GM04504 (cell line): ENCODE results near the gene CARD11.

Experiments used
- DNase-seq: peaks from one replicate; pipeline ENCODE4 v3.0.0-alpha.2; 2012; ENCODE audit warnings: low read depth

The CARD11 gene

GRCh38 chr7:3043544-3044371 lies at the start of gene CARD11:
CARD11 (minus strand) TSS chr7:3043867; CDS start chr7:2958506, 85,361 bp downstream.
- DNase-seq = no peak

GRCh38 chr7:3092468-3092867 lies 48.8 kb upstream of the CARD11 start:
- no peak for DNase-seq

- no peak for DNase-seq
These were observed 48.0 kb upstream of the CARD11 start for GRCh38 chr7:3091631-3092030.

- DNase-seq = no peak
These were observed 45.8 kb upstream of the CARD11 start for GRCh38 chr7:3089493-3089892.

- no peak for DNase-seq
These were observed 43.6 kb upstream of the CARD11 start for GRCh38 chr7:3087243-3087755.

- DNase-seq = no peak
These were observed 39.7 kb upstream of the CARD11 start for GRCh38 chr7:3083350-3083749.

GRCh38 chr7:3082831-3083230 lies 39.2 kb upstream of the CARD11 start:
- no peak for DNase-seq

- no peak for DNase-seq
These were observed 38.7 kb upstream of the CARD11 start for GRCh38 chr7:3082386-3082785.

- DNase-seq = no peak
These were observed 36.4 kb upstream of the CARD11 start for GRCh38 chr7:3080106-3080505.

- DNase-seq = no peak
These were observed 34.8 kb upstream of the CARD11 start for GRCh38 chr7:3078514-3078913.

GRCh38 chr7:3076700-3077099 lies 33.0 kb upstream of the CARD11 start:
- no peak for DNase-seq

GRCh38 chr7:3076163-3076562 lies 32.5 kb upstream of the CARD11 start:
- no peak for DNase-seq

GRCh38 chr7:3075441-3075840 lies 31.8 kb upstream of the CARD11 start:
- no peak for DNase-seq

- DNase-seq = no peak
These were observed 30.8 kb upstream of the CARD11 start for GRCh38 chr7:3074459-3074821.

GRCh38 chr7:3073763-3074458 lies 30.2 kb upstream of the CARD11 start:
- no peak for DNase-seq

GRCh38 chr7:3070908-3071307 lies 27.2 kb upstream of the CARD11 start:
- DNase-seq = no peak

- no peak for DNase-seq
These were observed 26.2 kb upstream of the CARD11 start for GRCh38 chr7:3069771-3070449.

- DNase-seq = no peak
These were observed 24.9 kb upstream of the CARD11 start for GRCh38 chr7:3068530-3068929.

- no peak for DNase-seq
These were observed 24.1 kb upstream of the CARD11 start for GRCh38 chr7:3067606-3068380.

- no peak for DNase-seq
These were observed 23.5 kb upstream of the CARD11 start for GRCh38 chr7:3067193-3067592.

GRCh38 chr7:3066506-3066905 lies 22.8 kb upstream of the CARD11 start:
- DNase-seq = no peak

- DNase-seq = no peak
These were observed 22.1 kb upstream of the CARD11 start for GRCh38 chr7:3065724-3066143.
